Astrocyte of the hippocampus (primary cell): ENCODE measurements around the gene WDR82.

ENCODE experiments used
- DNase-seq: peaks from one replicate; pipeline ENCODE4 v3.0.0; 2011; ENCODE audit warnings: low read depth, low spot score

WDR82 gene

GRCh38 chr3:52278510-52279069 is at the start of gene WDR82:
Gene WDR82, minus strand, starts transcription at chr3:52278649. Its CDS starts 288 bp downstream, at chr3:52278361.
- peak; percentile 98 for DNase-seq

GRCh38 chr3:52327486-52328290 is 49.2 kb upstream of the WDR82 start:
- DNase-seq, result no peak

- no peak for DNase-seq
Measured at GRCh38 chr3:52326976-52327375, 48.5 kb upstream of the WDR82 start.

- no peak for DNase-seq
Measured at GRCh38 chr3:52325686-52326085, 47.2 kb upstream of the WDR82 start.

GRCh38 chr3:52324676-52325075 is 46.2 kb upstream of the WDR82 start:
- DNase-seq, result no peak

- DNase-seq, result no peak
Measured at GRCh38 chr3:52323526-52324295, 45.3 kb upstream of the WDR82 start.

GRCh38 chr3:52322466-52322865 is 44.0 kb upstream of the WDR82 start:
- DNase-seq, result no peak

GRCh38 chr3:52321481-52321880 is 43.0 kb upstream of the WDR82 start:
- DNase-seq, result no peak

GRCh38 chr3:52319921-52320595 is 41.6 kb upstream of the WDR82 start:
- no peak for DNase-seq

- no peak for DNase-seq
Measured at GRCh38 chr3:52318186-52318816, 39.9 kb upstream of the WDR82 start.

- peak; percentile 76 for DNase-seq
Measured at GRCh38 chr3:52317208-52318000, 39.0 kb upstream of the WDR82 start.

- DNase-seq, result no peak
Measured at GRCh38 chr3:52315977-52316764, 37.7 kb upstream of the WDR82 start, which contains the start of gene DNAH1. Gene DNAH1, plus strand, starts transcription at chr3:52316319. Its CDS starts 6,124 bp downstream, at chr3:52322443.

- no peak for DNase-seq
Measured at GRCh38 chr3:52315006-52315405, 36.6 kb upstream of the WDR82 start.

- DNase-seq, result no peak
Measured at GRCh38 chr3:52314489-52314888, 36.0 kb upstream of the WDR82 start.

- DNase-seq, result peak; percentile 74
Measured at GRCh38 chr3:52313774-52314188, 35.3 kb upstream of the WDR82 start.

GRCh38 chr3:52313188-52313773 is 34.8 kb upstream of the WDR82 start:
- no peak for DNase-seq

- no peak for DNase-seq
Measured at GRCh38 chr3:52311576-52312119, 33.2 kb upstream of the WDR82 start.

GRCh38 chr3:52310861-52311575 is 32.6 kb upstream of the WDR82 start:
- peak; percentile 41 for DNase-seq
